ENCODE results near the gene NRGN. TPM values are rescaled to one million over a fixed set of nuclear protein-coding genes. Genes with fewer than 3 reads are reported as not detected.

Gene NRGN
- total RNA-seq, 1 experiment from 2014 or later, result 2.9 TPM

DNA sequence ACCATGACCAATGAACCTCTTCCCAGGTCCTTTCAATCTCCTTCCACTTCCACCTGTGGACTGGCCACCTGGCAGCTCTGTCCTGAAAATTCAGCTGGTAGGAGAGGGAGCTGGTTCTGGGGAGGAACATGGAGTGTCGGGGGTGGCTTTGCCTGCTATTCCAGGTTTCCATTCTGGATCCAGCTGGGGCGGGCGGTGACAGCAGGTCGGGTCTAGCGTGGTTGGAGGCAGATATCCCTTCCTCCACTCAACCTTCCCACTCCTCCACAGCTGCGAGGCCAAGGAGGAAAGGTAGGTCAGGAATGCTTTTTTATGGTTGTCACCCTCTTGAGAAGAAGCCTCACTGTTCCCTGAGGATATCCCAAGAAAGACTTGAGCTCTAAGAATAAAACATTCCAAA lies 3.3 kb downstream of the NRGN start:
- Mint-ChIP-seq H3K27me3 (ENCODE audit: low read depth) (peaks cover 99% of the 10 kb centered on the region), H3K36me3 (no peaks in the 10 kb centered on the region), H3K4me1 (peaks cover 44% of the 10 kb centered on the region), H3K4me3 (no peak overlapping the region), H3K27ac (no peak overlapping the region), H3K9me3 (no peaks in the 10 kb centered on the region)
- TF ChIP-seq ZNF423 (CRISPR knock-in tag; IDR thresholded peaks at IDR 0.05) (no peak), CBFB (CRISPR knock-in tag; IDR thresholded peaks at IDR 0.05; ENCODE audit: low read depth) (no peak), ZNF263 (CRISPR knock-in tag; IDR thresholded peaks at IDR 0.05; ENCODE audit: low read depth) (no peak), RELA (CRISPR knock-in tag; IDR thresholded peaks at IDR 0.05; ENCODE audit: borderline replicate concordance) (no peak)
- TF ChIP-seq, protein P1, sequence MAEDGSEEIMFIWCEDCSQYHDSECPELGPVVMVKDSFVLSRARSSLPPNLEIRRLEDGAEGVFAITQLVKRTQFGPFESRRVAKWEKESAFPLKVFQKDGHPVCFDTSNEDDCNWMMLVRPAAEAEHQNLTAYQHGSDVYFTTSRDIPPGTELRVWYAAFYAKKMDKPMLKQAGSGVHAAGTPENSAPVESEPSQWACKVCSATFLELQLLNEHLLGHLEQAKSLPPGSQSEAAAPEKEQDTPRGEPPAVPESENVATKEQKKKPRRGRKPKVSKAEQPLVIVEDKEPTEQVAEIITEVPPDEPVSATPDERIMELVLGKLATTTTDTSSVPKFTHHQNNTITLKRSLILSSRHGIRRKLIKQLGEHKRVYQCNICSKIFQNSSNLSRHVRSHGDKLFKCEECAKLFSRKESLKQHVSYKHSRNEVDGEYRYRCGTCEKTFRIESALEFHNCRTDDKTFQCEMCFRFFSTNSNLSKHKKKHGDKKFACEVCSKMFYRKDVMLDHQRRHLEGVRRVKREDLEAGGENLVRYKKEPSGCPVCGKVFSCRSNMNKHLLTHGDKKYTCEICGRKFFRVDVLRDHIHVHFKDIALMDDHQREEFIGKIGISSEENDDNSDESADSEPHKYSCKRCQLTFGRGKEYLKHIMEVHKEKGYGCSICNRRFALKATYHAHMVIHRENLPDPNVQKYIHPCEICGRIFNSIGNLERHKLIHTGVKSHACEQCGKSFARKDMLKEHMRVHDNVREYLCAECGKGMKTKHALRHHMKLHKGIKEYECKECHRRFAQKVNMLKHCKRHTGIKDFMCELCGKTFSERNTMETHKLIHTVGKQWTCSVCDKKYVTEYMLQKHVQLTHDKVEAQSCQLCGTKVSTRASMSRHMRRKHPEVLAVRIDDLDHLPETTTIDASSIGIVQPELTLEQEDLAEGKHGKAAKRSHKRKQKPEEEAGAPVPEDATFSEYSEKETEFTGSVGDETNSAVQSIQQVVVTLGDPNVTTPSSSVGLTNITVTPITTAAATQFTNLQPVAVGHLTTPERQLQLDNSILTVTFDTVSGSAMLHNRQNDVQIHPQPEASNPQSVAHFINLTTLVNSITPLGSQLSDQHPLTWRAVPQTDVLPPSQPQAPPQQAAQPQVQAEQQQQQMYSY (CRISPR knock-in tag; IDR thresholded peaks at IDR 0.05), result peak; percentile 44; the same call in 1 of the 2 replicates
- TF ChIP-seq, protein P2, sequence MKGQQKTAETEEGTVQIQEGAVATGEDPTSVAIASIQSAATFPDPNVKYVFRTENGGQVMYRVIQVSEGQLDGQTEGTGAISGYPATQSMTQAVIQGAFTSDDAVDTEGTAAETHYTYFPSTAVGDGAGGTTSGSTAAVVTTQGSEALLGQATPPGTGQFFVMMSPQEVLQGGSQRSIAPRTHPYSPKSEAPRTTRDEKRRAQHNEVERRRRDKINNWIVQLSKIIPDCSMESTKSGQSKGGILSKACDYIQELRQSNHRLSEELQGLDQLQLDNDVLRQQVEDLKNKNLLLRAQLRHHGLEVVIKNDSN (CRISPR knock-in tag; IDR thresholded peaks at IDR 0.05), result no peak
- TF ChIP-seq, protein P3, sequence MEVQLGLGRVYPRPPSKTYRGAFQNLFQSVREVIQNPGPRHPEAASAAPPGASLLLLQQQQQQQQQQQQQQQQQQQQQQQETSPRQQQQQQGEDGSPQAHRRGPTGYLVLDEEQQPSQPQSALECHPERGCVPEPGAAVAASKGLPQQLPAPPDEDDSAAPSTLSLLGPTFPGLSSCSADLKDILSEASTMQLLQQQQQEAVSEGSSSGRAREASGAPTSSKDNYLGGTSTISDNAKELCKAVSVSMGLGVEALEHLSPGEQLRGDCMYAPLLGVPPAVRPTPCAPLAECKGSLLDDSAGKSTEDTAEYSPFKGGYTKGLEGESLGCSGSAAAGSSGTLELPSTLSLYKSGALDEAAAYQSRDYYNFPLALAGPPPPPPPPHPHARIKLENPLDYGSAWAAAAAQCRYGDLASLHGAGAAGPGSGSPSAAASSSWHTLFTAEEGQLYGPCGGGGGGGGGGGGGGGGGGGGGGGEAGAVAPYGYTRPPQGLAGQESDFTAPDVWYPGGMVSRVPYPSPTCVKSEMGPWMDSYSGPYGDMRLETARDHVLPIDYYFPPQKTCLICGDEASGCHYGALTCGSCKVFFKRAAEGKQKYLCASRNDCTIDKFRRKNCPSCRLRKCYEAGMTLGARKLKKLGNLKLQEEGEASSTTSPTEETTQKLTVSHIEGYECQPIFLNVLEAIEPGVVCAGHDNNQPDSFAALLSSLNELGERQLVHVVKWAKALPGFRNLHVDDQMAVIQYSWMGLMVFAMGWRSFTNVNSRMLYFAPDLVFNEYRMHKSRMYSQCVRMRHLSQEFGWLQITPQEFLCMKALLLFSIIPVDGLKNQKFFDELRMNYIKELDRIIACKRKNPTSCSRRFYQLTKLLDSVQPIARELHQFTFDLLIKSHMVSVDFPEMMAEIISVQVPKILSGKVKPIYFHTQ (CRISPR knock-in tag; IDR thresholded peaks at IDR 0.05), result no peak
- ChIA-PET POLR2A (no interaction called here), CTCF (interaction anchor here (0.6 to 1.1 kb wide), 5 partner anchors 11 to 95 kb away, joined by 3 to 4 read pairs (median 3); partner anchors contain the start of gene ESAM)
- ATAC-seq, result no peak
- DNase-seq (ENCODE audit: low spot score), result no peak

DNA sequence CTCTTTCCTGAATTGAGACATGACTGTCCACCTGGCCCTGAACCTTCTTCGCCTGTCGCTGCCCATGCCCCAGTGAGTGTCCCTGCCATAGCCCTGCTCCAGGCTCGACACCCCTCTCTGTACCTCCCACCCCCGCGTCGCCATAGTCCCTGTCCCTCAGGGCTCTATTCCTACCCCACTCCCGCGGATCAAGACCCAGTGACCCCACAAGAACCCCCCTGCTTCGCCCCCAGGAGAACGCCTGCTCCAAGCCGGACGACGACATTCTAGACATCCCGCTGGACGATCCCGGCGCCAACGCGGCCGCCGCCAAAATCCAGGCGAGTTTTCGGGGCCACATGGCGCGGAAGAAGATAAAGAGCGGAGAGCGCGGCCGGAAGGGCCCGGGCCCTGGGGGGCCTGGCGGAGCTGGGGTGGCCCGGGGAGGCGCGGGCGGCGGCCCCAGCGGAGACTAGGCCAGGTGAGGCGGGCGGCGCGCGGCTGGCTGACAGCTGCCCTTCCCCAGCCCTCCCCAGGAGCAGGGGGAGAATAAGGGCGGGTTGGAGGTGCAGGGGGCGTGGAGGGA lies 5.6 kb downstream of the NRGN start:
- peak overlapping the region; percentile 89 for H3K4me3 Mint-ChIP-seq
- ChIA-PET POLR2A (interaction anchor here (1.0 kb wide), 1 partner anchor 71 kb away, joined by 3 read pairs; the partner anchor contains the start of genes SIAE and SPA17), CTCF (interaction anchor here (0.8 to 4.7 kb wide), 20 partner anchors 11 to 208 kb away, joined by 3 to 70 read pairs (median 10); partner anchors contain the start of genes CCDC15, ESAM, MSANTD2 and SIAE)
- no peak overlapping the region for H3K27ac Mint-ChIP-seq
- ATAC-seq (no peak), DNase-seq (ENCODE audit: low spot score) (no peak)
- TF ChIP-seq, protein P1 (CRISPR knock-in tag; IDR thresholded peaks at IDR 0.05), result peak; percentile 18; the same call in 1 of the 2 replicates
- TF ChIP-seq MYBL2 (CRISPR knock-in tag; IDR thresholded peaks at IDR 0.05) (0 out of 2 replicates have a peak, but pooled peaks have one; percentile 22), ETV6 (CRISPR knock-in tag; IDR thresholded peaks at IDR 0.05) (no peak)
- TF ChIP-seq, protein P4, sequence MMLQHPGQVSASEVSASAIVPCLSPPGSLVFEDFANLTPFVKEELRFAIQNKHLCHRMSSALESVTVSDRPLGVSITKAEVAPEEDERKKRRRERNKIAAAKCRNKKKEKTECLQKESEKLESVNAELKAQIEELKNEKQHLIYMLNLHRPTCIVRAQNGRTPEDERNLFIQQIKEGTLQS (CRISPR knock-in tag; conservative IDR thresholded peaks at IDR 0.05), result no peak
- TF ChIP-seq, protein P3 (CRISPR knock-in tag; IDR thresholded peaks at IDR 0.05), result no peak
- H3K9me3 Mint-ChIP-seq, result no peaks in the 10 kb centered on the region
- H3K36me3 Mint-ChIP-seq, result no peaks in the 10 kb centered on the region
- H3K27me3 Mint-ChIP-seq (ENCODE audit: low read depth), result peaks cover 100% of the 10 kb centered on the region
- peaks cover 40% of the 10 kb centered on the region for H3K4me1 Mint-ChIP-seq
